Astrocyte of the cerebellum (primary cell): Measurements from ENCODE around the gene USP40.

Experiments
- DNase-seq: peaks from one replicate; pipeline ENCODE4 v3.0.0-alpha.2; 2011; ENCODE audit warnings: low read depth
- H3K4me3 ChIP-seq: 2 replicates; pipeline ENCODE4 v1.5.1; 2011; ENCODE audit warnings: mild to moderate bottlenecking, low read depth, low read length, moderate library complexity
- in situ Hi-C: cut with HindIII; loops from 2 replicates; pipeline ENCODE4 v1.10.0; 2017; ENCODE audit warnings: low sequenced_read_pairs
- TF ChIP-seq, protein P1 (sequence below): IDR thresholded peaks from 2 replicates; pipeline ENCODE4 v1.5.1; 2012; ENCODE audit warnings: low read length, low read depth, moderate library complexity, mild to moderate bottlenecking; ENCODE audit errors: missing control alignments

USP40 gene

DNA sequence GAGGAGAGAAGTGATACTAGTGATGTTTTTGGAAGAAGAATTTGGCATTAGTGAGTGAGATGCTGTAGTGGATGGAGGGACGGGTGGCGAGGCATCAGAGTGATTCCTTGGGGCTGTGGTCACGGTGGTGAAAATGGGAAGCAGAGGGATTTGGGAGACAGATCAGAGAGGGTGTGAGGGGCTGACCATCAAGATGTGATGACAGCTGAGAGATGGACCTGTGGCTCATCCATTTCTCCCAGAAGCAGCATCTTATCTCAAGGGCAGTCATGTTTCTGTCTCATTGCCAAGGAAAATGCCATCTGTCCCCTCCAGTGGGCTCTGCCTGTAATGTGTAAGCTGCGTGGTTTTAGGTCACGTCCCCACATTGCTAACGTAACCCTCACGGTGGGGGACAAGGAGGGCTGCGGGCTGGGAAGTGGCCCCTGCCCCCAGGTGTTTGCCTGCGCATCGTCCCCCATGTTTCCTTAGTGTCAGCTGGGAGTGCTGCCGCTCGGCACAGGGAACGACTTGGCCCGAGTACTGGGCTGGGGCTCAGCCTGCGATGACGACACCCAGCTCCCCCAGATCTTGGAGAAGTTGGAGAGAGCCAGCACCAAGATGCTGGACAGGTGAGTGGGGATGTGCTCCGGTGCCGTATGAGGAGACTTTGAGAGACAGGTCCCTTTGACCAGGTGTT is 121.3 kb downstream of the USP40 start:
- TF ChIP-seq, protein P1, sequence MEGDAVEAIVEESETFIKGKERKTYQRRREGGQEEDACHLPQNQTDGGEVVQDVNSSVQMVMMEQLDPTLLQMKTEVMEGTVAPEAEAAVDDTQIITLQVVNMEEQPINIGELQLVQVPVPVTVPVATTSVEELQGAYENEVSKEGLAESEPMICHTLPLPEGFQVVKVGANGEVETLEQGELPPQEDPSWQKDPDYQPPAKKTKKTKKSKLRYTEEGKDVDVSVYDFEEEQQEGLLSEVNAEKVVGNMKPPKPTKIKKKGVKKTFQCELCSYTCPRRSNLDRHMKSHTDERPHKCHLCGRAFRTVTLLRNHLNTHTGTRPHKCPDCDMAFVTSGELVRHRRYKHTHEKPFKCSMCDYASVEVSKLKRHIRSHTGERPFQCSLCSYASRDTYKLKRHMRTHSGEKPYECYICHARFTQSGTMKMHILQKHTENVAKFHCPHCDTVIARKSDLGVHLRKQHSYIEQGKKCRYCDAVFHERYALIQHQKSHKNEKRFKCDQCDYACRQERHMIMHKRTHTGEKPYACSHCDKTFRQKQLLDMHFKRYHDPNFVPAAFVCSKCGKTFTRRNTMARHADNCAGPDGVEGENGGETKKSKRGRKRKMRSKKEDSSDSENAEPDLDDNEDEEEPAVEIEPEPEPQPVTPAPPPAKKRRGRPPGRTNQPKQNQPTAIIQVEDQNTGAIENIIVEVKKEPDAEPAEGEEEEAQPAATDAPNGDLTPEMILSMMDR = no peak
- H3K4me3 ChIP-seq = no peak overlapping the region
- in situ Hi-C loops = no loop called here
- DNase-seq = no peak

DNA sequence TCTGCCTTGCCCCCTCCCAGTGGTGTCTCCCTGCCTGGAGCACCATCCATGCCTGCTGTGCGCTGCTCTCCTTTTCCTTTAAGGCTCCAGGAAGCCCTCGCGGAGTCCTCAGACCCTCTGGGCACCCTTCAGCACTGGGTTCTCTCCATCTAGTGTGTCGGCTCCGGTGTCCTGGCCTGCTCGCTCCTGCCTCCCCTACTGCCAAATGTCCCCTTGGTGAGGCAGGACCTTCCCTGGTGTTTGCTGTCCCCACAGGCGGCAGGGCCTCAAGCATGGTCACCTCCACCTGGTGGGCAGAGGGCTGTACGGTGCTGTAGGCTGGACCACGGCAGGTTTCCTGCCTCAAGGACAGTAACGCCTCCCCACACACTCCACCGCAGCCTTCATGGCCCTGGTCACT is 122.1 kb downstream of the USP40 start:
- TF ChIP-seq, protein P1 = no peak
- DNase-seq = no peak
- in situ Hi-C loops = no loop called here

DNA sequence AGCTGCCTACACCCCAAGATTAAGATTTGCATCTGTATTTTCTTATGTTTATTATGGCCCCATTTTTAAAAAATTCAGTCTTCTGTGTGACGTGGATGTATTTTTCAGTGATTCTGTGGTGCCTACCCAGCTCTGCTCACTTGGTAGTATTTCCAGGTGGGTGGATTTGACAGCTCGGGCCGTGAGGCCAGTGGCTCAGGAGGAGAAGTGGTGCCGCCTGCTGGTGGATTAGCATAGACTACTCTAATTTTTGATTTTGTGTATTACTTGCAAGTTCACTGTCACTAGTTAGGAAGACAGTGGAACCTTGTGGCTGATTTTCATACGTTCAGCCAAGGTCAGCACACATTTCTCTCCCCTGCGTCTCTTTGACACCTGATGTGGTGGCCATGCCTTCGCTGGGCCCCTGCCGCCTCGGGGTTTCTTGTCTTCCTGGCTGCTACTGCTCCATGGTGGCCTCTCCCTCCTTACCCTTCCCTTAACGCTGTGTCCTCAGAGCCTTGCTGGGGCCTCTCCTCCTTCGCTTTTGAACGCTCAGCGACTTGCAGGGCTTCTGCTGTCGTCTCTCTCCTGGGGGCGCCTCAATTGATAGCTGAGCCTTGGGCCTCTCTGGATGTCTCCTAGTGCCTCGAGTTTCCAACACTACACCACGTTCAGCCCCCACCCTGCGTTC is 122.9 kb downstream of the USP40 start:
- in situ Hi-C loops = no loop called here
- H3K4me3 ChIP-seq = no peak overlapping the region
- DNase-seq = peak; percentile 70
- TF ChIP-seq, protein P1 = peak; percentile 84

More for the DNA sequence above, 122.1 kb downstream of the USP40 start:
- H3K4me3 ChIP-seq = no peak overlapping the region

DNA sequence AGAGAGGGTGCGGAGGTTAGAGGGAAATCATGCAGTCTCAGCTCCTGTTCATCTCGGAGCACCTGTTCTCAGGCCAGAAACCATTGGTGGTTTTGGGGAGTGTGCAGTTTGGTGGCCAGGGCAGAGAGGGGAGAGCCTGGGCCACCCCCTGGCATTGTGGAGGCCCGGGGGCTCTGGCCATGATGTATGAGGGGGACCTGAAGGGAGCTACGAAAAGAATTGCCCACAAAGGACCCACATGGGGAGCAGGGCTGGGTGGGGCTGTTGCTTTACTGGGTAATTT is 124.6 kb downstream of the USP40 start:
- TF ChIP-seq, protein P1 = no peak
- H3K4me3 ChIP-seq = no peak overlapping the region
- in situ Hi-C loops = no loop called here
- DNase-seq = no peak

DNA sequence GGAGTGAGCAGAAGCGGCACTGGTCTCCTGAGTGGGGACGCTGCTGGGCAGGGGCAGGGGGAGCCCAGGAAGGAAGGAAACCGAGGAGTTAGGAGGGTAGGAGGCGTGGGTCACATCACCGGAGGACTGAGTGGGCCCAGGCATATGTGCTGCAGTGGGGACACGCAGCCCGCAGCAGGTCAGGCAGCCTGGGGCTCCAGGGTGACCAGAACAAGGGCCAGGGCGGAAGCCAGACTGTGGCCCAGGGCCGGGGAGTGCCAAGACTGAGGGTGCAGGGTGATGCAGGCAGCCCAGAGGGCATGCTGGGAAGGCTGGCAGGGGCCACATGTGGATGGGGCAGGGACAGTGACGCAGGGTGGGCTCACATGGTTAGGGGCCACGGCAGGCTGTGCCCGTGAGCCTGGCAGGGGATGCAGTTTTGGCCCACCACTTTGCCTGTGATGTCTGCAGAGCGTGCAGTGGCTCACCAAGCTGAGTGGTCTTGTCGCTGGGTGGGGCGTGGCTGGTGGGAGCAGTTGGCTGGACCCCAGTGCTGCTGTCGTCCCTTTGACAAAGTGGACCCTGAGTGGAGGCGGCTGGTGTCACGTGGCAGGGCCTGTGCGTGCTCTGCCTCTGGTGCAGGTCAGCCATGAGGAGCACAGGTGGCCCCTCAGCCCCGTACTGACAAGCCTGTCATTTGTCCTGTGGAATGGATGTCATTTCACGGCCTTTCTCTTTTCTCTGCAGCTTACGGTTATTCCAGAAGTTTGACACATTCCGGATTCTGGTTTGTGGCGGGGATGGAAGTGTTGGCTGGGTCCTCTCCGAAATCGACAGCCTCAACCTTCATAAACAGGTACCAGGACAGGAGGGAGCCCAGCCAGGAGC is 125.2 kb downstream of the USP40 start:
- no peak for DNase-seq
- TF ChIP-seq, protein P1 = no peak
- in situ Hi-C loops = no loop called here
- H3K4me3 ChIP-seq = no peak overlapping the region

DNA sequence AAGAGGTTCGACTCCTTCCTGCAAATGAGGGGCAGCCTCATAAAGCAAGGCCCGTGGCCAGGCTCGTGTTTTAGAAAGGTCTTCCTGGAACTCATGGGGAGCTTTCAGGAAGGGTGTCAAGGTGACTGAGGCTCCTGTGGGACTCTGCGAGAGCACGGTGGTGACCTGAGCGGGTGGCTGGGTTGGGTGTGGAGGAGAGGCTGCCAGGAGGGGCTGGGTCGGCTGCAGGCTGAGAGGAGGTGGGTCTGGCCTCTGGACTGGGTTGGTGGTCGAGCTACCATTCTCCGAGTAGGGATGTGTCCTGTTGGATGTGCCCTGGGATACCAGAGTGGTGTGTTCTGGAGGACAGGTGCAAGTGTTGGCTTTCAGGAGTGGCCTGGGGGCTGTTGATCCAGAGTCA is 125.9 kb downstream of the USP40 start:
- no peak for DNase-seq
- TF ChIP-seq, protein P1 = no peak
- in situ Hi-C loops = no loop called here
- H3K4me3 ChIP-seq = no peak overlapping the region
